GM12873 (cell line): ENCODE results near the gene GPX3.

Experiments
- TF ChIP-seq, protein P1 (sequence below): IDR thresholded peaks from 2 replicates; pipeline ENCODE4 v1.5.1; 2012; ENCODE audit warnings: low read depth, mild to moderate bottlenecking, moderate library complexity, low read length, control low read depth; ENCODE audit not compliant: insufficient read depth; ENCODE audit errors: missing control alignments

Gene GPX3

GRCh38 chr5:151053796-151054462 lies 33.5 kb downstream of the GPX3 start:
- TF ChIP-seq, protein P1, sequence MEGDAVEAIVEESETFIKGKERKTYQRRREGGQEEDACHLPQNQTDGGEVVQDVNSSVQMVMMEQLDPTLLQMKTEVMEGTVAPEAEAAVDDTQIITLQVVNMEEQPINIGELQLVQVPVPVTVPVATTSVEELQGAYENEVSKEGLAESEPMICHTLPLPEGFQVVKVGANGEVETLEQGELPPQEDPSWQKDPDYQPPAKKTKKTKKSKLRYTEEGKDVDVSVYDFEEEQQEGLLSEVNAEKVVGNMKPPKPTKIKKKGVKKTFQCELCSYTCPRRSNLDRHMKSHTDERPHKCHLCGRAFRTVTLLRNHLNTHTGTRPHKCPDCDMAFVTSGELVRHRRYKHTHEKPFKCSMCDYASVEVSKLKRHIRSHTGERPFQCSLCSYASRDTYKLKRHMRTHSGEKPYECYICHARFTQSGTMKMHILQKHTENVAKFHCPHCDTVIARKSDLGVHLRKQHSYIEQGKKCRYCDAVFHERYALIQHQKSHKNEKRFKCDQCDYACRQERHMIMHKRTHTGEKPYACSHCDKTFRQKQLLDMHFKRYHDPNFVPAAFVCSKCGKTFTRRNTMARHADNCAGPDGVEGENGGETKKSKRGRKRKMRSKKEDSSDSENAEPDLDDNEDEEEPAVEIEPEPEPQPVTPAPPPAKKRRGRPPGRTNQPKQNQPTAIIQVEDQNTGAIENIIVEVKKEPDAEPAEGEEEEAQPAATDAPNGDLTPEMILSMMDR = no peak

- TF ChIP-seq, protein P1 = no peak
These were observed 34.3 kb downstream of the GPX3 start for GRCh38 chr5:151054709-151055108.

GRCh38 chr5:151055336-151055735 lies 34.9 kb downstream of the GPX3 start:
- TF ChIP-seq, protein P1 = no peak

DNA sequence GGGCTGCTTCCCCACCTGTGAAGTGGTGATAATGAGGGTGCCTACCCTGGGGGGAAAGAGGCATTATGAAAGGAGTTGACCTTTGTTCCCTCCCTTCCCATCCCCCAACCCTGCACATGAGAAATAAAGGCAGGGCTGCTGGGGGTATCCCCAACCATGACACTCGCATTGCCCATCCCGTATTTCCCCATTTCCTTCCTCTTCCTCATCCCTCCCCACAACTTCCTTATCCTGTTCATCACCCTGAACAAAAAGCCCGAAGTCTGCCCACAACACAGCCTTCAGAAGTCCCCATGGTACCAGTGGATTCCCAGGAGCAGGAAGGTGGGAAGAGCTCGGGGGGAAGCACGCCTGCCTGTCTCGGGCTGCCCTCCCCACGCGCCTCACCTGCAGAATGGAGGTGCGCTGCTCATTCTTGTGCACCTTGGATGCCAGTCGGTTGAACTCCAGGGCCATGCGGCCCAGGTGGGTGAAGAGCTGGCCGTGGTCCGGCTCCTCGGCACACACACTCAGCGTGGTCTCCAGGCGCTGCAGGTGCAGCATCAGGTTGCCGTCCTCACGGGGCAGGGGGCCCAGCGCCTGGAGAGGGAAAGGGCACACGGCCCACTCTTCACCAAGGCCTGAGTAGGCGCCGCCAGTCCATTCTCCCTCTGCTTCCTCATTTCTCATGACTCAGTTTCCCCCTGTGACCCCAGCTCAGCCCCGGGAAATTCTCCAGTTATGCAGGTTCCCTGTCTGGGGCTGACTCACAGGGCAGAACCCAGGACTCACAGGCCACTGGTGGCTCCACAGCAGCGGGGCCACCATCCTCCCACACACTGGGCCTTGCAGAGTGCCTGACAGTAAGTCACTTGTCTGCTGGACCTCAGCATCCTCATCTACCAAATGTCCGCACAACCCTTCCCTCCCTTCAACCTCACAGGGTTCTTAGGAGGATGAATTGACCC lies 36.3 kb downstream of the GPX3 start:
- TF ChIP-seq, protein P1 = no peak

- TF ChIP-seq, protein P1 = peak; percentile 41
These were observed 37.9 kb downstream of the GPX3 start for GRCh38 chr5:151058301-151058700.

DNA sequence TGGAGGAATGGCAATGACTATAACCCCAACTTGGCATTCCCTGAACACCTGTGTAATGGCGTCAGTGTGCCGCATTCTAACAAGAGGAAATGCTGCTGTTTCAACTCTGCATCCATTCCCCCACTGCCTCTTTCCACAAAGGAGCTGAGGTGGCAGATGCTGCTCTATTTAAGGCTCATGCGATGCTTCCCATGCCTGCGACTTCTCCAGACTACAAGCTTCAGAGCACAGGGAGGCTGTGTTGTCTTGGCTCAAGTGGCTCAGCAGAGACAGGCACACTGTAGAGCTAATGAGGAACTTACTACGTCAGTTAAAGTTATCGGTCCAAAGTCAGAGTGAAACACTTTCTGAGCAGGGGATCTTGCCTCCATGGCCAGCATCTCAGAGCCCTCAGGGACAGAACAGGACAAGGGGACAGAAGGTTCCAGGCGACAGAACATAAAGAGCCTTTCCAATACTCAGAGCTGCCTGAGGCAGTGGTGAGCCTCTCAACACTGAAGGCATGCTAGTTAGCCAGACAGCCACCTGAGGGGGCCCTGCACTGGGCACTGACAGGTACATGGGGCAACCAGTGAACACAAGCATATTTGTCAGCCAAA lies 38.6 kb downstream of the GPX3 start:
- TF ChIP-seq, protein P1 = no peak

DNA sequence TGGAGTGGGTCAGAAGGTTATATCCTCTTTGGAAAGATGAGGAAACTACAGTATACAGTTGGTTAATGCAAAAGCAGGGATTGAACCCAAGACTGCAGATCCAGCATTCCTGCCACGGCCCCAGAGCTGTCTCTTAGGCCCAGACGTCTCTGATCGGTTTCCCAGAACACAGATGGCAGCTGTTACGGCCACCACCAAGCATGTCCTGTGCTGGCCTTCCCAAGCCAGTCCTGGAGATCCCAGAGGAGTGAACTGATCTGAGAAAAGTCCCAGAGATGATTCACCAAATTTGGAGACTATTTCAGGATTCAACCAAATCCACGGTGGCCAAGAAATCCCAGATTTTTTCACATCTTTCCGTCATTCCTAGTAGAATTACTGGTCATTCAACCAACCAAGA lies 40.4 kb downstream of the GPX3 start:
- TF ChIP-seq, protein P1 = no peak
